Right lobe of liver (tissue), 4 donors: Measurements from ENCODE around the gene SLC7A9.

Source experiments
- POLR2A ChIP-seq: fragments of 450-650 bp; IDR thresholded peaks from one replicate; pipeline ENCODE4 v1.6.1; 2017; ENCODE audit warnings: antibody characterized with exemption, mild to moderate bottlenecking
- TF ChIP-seq, protein P1 (sequence below), 4 donors: fragments of 200-600 bp in 3 of 4; fragments of 450-650 bp in 1 of 4; IDR thresholded peaks; one replicate each; pipeline versions ENCODE4 v1.5.1 to v1.8.0; 2016 to 2022; ENCODE audit warnings: antibody characterized with exemption in 4 of 4, mild to moderate bottlenecking in 2 of 4
- donor health status: DM: no; HTN: no; CAD: no.
- donor health status: DM: no; HTN: no; CAD: no.
- donor health status: DM: no; HTN: yes; CAD: no.

DNA sequence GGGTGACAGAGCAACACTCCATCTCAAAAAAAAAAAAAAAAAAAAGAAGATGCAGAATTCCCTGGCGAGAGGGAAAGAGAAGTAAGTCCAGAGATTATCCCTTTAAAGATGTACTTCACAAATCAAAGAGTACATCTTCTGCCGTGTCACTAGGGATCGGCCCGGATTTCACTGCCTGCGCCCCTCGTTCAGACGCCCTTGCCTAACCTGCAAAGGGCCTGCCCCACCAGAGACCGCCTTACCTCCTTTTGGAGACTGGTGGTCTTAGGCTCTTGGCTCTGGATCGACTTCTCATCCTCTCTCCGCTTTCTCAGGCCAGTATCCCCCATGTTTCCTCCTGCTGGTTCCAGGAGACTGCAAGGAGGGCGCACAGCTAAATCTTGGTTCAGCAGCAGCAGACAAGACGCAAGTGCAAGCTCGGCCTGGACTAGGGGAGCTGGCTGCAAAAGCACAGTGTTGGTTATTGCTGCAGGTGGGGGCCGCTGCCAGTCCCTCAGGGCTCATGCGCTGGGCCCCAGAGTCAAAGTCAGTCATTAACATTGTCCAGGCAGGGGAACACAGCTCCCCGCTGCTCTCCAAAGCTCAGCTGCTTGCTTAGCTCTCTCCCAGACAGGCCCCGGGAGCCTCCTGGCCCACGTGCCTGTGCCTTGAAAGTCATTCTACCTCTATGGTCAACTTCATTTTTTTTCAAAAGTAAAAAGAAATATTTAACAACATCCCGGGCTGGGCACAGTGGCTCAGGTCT is 1.2 kb downstream of the SLC7A9 start:
- TF ChIP-seq, protein P1, sequence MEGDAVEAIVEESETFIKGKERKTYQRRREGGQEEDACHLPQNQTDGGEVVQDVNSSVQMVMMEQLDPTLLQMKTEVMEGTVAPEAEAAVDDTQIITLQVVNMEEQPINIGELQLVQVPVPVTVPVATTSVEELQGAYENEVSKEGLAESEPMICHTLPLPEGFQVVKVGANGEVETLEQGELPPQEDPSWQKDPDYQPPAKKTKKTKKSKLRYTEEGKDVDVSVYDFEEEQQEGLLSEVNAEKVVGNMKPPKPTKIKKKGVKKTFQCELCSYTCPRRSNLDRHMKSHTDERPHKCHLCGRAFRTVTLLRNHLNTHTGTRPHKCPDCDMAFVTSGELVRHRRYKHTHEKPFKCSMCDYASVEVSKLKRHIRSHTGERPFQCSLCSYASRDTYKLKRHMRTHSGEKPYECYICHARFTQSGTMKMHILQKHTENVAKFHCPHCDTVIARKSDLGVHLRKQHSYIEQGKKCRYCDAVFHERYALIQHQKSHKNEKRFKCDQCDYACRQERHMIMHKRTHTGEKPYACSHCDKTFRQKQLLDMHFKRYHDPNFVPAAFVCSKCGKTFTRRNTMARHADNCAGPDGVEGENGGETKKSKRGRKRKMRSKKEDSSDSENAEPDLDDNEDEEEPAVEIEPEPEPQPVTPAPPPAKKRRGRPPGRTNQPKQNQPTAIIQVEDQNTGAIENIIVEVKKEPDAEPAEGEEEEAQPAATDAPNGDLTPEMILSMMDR (IDR thresholded peaks at IDR 0.05) = no peak
- TF ChIP-seq POLR2A = no peak
